ENCODE measurements around the gene SCUBE1. TPM values are rescaled to one million over a fixed set of nuclear protein-coding genes. Genes with fewer than 3 reads are reported as not detected.

Gene SCUBE1
- total and polyA plus RNA-seq, 2 experiments from 2014 or later = 0.81 to 3.2 TPM

- Histone ChIP-seq H3K27ac (ENCODE audit: low read depth) (no peak overlapping the region), H3K9me2 (ENCODE audit: insufficient read depth) (no peaks in the 10 kb centered on the region), H2AFZ (no peak overlapping the region), H3K36me3 (ENCODE audit: insufficient read depth) (no peaks in the 10 kb centered on the region), H3K4me2 (no peak overlapping the region), H4K20me1 (replicated peaks; ENCODE audit: insufficient read depth) (no peaks in the 10 kb centered on the region), H3K27me3 (ENCODE audit: insufficient read depth) (no peaks in the 10 kb centered on the region), H3K4me1 (ENCODE audit: insufficient read depth) (no peaks in the 10 kb centered on the region), H3K4me3 (no peak overlapping the region), H3K79me2 (replicated peaks; ENCODE audit: insufficient read depth) (no peaks in the 10 kb centered on the region), H3F3A (replicated peaks; ENCODE audit: low read depth) (no peaks in the 10 kb centered on the region)
- DNase-seq (ENCODE audit: low spot score) (no peak), ATAC-seq (no peak)
- Mint-ChIP-seq H3K36me3 (ENCODE audit: low read depth) (no peaks in the 10 kb centered on the region), H3K9me3 (no peaks in the 10 kb centered on the region), H3K27me3 (ENCODE audit: insufficient read depth, low read depth, poor library complexity) (peaks cover 13% of the 10 kb centered on the region), H3K4me3 (no peak overlapping the region), H3K4me1 (peaks cover 11% of the 10 kb centered on the region; the same call in 2 of the 3 replicates), H3K27ac (no peak overlapping the region)
- TF ChIP-seq ZNF114 (CRISPR knock-in tag; IDR thresholded peaks at IDR 0.05) = no peak
- TF ChIP-seq ZNF462 (CRISPR knock-in tag; IDR thresholded peaks at IDR 0.05) = no peak
- no peak for TF ChIP-seq ETS1 (IDR thresholded peaks at IDR 0.05)
- no peak for TF ChIP-seq EZH2 (IDR thresholded peaks at IDR 0.05; ENCODE audit: low read depth, unreplicated experiment)
- TF ChIP-seq CREB1 (CRISPR knock-in tag; IDR thresholded peaks at IDR 0.05; ENCODE audit: low read depth) = no peak
- no peak for TF ChIP-seq POLR2AphosphoS5 (IDR thresholded peaks at IDR 0.05; ENCODE audit: low read depth)
- TF ChIP-seq ZNF331 (CRISPR knock-in tag; IDR thresholded peaks at IDR 0.05; ENCODE audit: low read depth) = no peak
- TF ChIP-seq EZH2phosphoT487 (IDR thresholded peaks at IDR 0.05; ENCODE audit: unreplicated experiment) = no peak
- no peak for TF ChIP-seq NANOG (IDR thresholded peaks at IDR 0.05; ENCODE audit: borderline replicate concordance)
- no peak for TF ChIP-seq STAT1 (IDR thresholded peaks at IDR 0.05; ENCODE audit: unreplicated experiment)
- TF ChIP-seq CTCF (conservative IDR thresholded peaks at IDR 0.05; ENCODE audit: low read depth in 2 of 2) = no peak
- TF ChIP-seq JUNB (IDR thresholded peaks at IDR 0.05; ENCODE audit: unreplicated experiment) = no peak
- no peak for TF ChIP-seq REST (IDR thresholded peaks at IDR 0.05; ENCODE audit: unreplicated experiment)
Observed at GRCh38 chr22:43233529-43233928, 109.6 kb downstream of the SCUBE1 start.
